SU-DHL-6 (cell line): ENCODE measurements around the gene SPNS2.

Source experiments
- CTCF ChIP-seq: fragments of 200-600 bp; sonication (generic); IDR thresholded peaks from one replicate; pipeline ENCODE4 v1.5.1; 2017; ENCODE audit warnings: antibody characterized with exemption, mild to moderate bottlenecking, low read length, moderate library complexity; ENCODE audit not compliant: insufficient read depth, poor library complexity, severe bottlenecking
- EZH2phosphoT487 ChIP-seq: fragments of 200-600 bp; sonication (generic), shearing (Covaris generic); conservative IDR thresholded peaks from 2 replicates; pipeline ENCODE4 v1.6.1; 2018; ENCODE audit warnings: mild to moderate bottlenecking, antibody characterized with exemption, low read length, moderate library complexity, mixed read lengths

GRCh38 chr17:4520060-4520893 is 21.6 kb downstream of the SPNS2 start:
- TF ChIP-seq CTCF: no peak
- no peak for TF ChIP-seq EZH2phosphoT487
